Tibial artery (tissue), 4 donors: ENCODE results near the gene DLGAP5.

ENCODE experiments used
- DNase-seq, 2 donors: peaks; one replicate each; pipeline ENCODE4 v3.0.0-alpha.2; 2019
- H3K27ac ChIP-seq, 2 donors: fragments of 200-600 bp; sonication (generic) in 1 of 2; 1 replicate in 1 of 2; 2 replicates in 1 of 2; pipeline ENCODE4 v1.5.1; 2018 to 2019; ENCODE audit warnings: mild to moderate bottlenecking in 1 of 2
- H3K27me3 ChIP-seq, 2 donors: fragments of 200-600 bp; sonication (generic) in 1 of 2; one replicate each; pipeline versions ENCODE4 v1.5.1 to v1.6.0; 2016 to 2019
- H3K36me3 ChIP-seq, 3 donors: fragments of 200-600 bp; sonication (generic) in 2 of 3; one replicate each; pipeline ENCODE4 v1.5.1; 2016 to 2019; ENCODE audit warnings: mild to moderate bottlenecking in 2 of 3
- H3K4me1 ChIP-seq, 4 donors: fragments of 200-600 bp; sonication (generic) in 2 of 4; 1 replicate in 3 of 4; 2 replicates in 1 of 4; pipeline ENCODE4 v1.5.1; 2016 to 2019
- H3K4me3 ChIP-seq, 2 donors: fragments of 200-600 bp; sonication (generic) in 1 of 2; 1 replicate in 1 of 2; 2 replicates in 1 of 2; pipeline ENCODE4 v1.5.1; 2018 to 2019; ENCODE audit warnings: mild to moderate bottlenecking in 2 of 2
- H3K9me3 ChIP-seq, 3 donors: fragments of 200-600 bp; sonication (generic) in 1 of 3; one replicate each; pipeline ENCODE4 v1.5.1; 2016 to 2019
- CTCF ChIP-seq, 2 experiments: fragments of 200-600 bp in 1 of 2; fragments of 450-650 bp in 1 of 2; IDR thresholded peaks; one replicate each; pipeline ENCODE4 v1.5.1; 2017 to 2019; ENCODE audit warnings: antibody characterized with exemption in 2 of 2, mild to moderate bottlenecking in 1 of 2, moderate library complexity in 1 of 2
- intact Hi-C: fragments of 100-400 bp; cut with DNase I; formaldehyde crosslinking; loops from one replicate; pipeline ENCODE4 v1.15.0; 2023; ENCODE audit warnings: low total_unique reads

DLGAP5 gene

GRCh38 chr14:55125403-55125802, 66.0 kb downstream of the DLGAP5 start:
- Histone ChIP-seq H3K4me3 (no peak overlapping the region), H3K4me1 (peaks cover 0 to 30% (median 22%) of the 10 kb centered on the region in 4 donors), H3K27me3 (no peaks in the 10 kb centered on the region), H3K36me3 (no peaks in the 10 kb centered on the region), H3K9me3 (no peaks in the 10 kb centered on the region), H3K27ac (no peak overlapping the region)
- peak in 1 of 2 donors; percentile 56 for DNase-seq
- no peak for TF ChIP-seq CTCF (IDR thresholded peaks at IDR 0.05)
- intact Hi-C loops, result no loop called here

GRCh38 chr14:55124774-55125386, 66.5 kb downstream of the DLGAP5 start:
- H3K4me1 ChIP-seq, result peaks cover 0 to 26% (median 20%) of the 10 kb centered on the region in 4 donors
- no peaks in the 10 kb centered on the region for H3K36me3 ChIP-seq
- no peaks in the 10 kb centered on the region for H3K9me3 ChIP-seq
- no peak overlapping the region for H3K4me3 ChIP-seq
- no peaks in the 10 kb centered on the region for H3K27me3 ChIP-seq
- no peak for TF ChIP-seq CTCF (IDR thresholded peaks at IDR 0.05)
- no peak overlapping the region for H3K27ac ChIP-seq
- intact Hi-C loops, result no loop called here
- no peak for DNase-seq

GRCh38 chr14:55123852-55124639, 67.3 kb downstream of the DLGAP5 start:
- Histone ChIP-seq H3K27me3 (no peaks in the 10 kb centered on the region), H3K36me3 (no peaks in the 10 kb centered on the region), H3K27ac (no peak overlapping the region), H3K4me1 (peaks cover 0 to 34% (median 21%) of the 10 kb centered on the region in 4 donors), H3K4me3 (no peak overlapping the region), H3K9me3 (no peaks in the 10 kb centered on the region)
- DNase-seq, result no peak
- intact Hi-C loops, result no loop called here
- TF ChIP-seq CTCF (IDR thresholded peaks at IDR 0.05), result no peak

GRCh38 chr14:55123101-55123500, 68.3 kb downstream of the DLGAP5 start:
- H3K36me3 ChIP-seq, result no peaks in the 10 kb centered on the region
- no peaks in the 10 kb centered on the region for H3K9me3 ChIP-seq
- DNase-seq, result no peak
- peaks cover 0 to 36% (median 24%) of the 10 kb centered on the region in 4 donors for H3K4me1 ChIP-seq
- TF ChIP-seq CTCF (IDR thresholded peaks at IDR 0.05), result no peak
- no peak overlapping the region for H3K4me3 ChIP-seq
- H3K27ac ChIP-seq, result peak overlapping the region; percentile 8 to 51
- intact Hi-C loops, result no loop called here
- H3K27me3 ChIP-seq, result no peaks in the 10 kb centered on the region

- intact Hi-C loops, result no loop called here
Measured at GRCh38 chr14:55122440-55122986, 68.9 kb downstream of the DLGAP5 start.

More at GRCh38 chr14:55122440-55122986, 68.9 kb downstream of the DLGAP5 start:
- Histone ChIP-seq H3K4me3 (no peak overlapping the region), H3K27ac (peak overlapping the region; percentile 8 to 51), H3K36me3 (no peaks in the 10 kb centered on the region), H3K4me1 (peaks cover 0 to 38% (median 26%) of the 10 kb centered on the region in 4 donors), H3K27me3 (no peaks in the 10 kb centered on the region), H3K9me3 (no peaks in the 10 kb centered on the region)
- no peak for TF ChIP-seq CTCF (IDR thresholded peaks at IDR 0.05)
- DNase-seq, result no peak
